HCT116 (cell line): ENCODE measurements around the gene BEGAIN. TPM values are rescaled to one million over a fixed set of nuclear protein-coding genes. Genes with fewer than 3 reads are reported as not detected.

ENCODE experiments used
- ATAC-seq: fragments of 200-7000 bp; cut with Tn5 transposase; 2 replicates; pipeline ENCODE4 v1.9.1; 2020; ENCODE audit warnings: mild to moderate bottlenecking, moderate library complexity
- BruUV-seq: library from RNA; stranded (reverse); fragments of 400-500 nt; replicated peaks from 2 replicates; lab custom pipeline; 2021; lab: Mats Ljungman, UMichigan
- CTCF ChIA-PET: fragments of 300-600 bp; sonication (Branson Sonifier 250); formaldehyde crosslinking; loops from one replicate; lab custom pipeline; 2021; ENCODE audit warnings: antibody characterized with exemption; lab: Charles Lee
- POLR2A ChIA-PET: fragments of 300-600, 350-600 bp; sonication (Branson Sonifier 250); formaldehyde crosslinking; loops from one replicate; lab custom pipeline; 2021; ENCODE audit warnings: antibody characterized with exemption; lab: Charles Lee
- RAD21 ChIA-PET, 2 experiments: fragments of 300-600 bp; sonication (Branson Sonifier 250); formaldehyde crosslinking; loops; one replicate each; lab custom pipeline; 2023; ENCODE audit warnings: low total read pairs in 2 of 2; ENCODE audit not compliant: uncharacterized antibody in 2 of 2, unreplicated experiment in 2 of 2, low non-redundant PET in 1 of 2; lab: Charles Lee
- DNase-seq: peaks from one replicate; pipeline ENCODE4 v3.0.0-alpha.2; 2010; ENCODE audit warnings: low read depth, low spot score
- H2AFZ ChIP-seq: fragments of 200-600 bp; shearing (Covaris generic), sonication (generic); 2 replicates; pipeline ENCODE4 v1.6.1; 2017; ENCODE audit warnings: low read depth, mixed run types, mixed read lengths, antibody characterized with exemption, low read length; ENCODE audit not compliant: poor library complexity, severe bottlenecking
- H3K27ac ChIP-seq: 2 replicates; pipeline ENCODE4 v1.5.1; 2012; ENCODE audit warnings: low read depth, low read length
- H3K27me3 ChIP-seq: fragments of 200-600 bp; sonication (generic); 2 replicates; pipeline ENCODE4 v1.6.1; 2016; ENCODE audit warnings: mixed run types, low read length, mixed read lengths; ENCODE audit not compliant: insufficient read depth
- H3K36me3 ChIP-seq, 2 experiments: fragments of 200-500 bp in 1 of 2; fragments of 200-600 bp in 1 of 2; sonication (Bioruptor generic) in 1 of 2; sonication (generic) in 1 of 2; 2 replicates each; pipeline versions ENCODE4 v1.5.1 to v1.6.1; 2014 to 2016; ENCODE audit warnings: low read length in 2 of 2, inconsistent platforms in 1 of 2, mixed read lengths in 1 of 2, mixed run types in 1 of 2; ENCODE audit not compliant: insufficient read depth in 2 of 2, control insufficient read depth in 1 of 2
- H3K4me1 ChIP-seq, 2 experiments: fragments of 200-600 bp in 1 of 2; sonication (generic) in 1 of 2; 2 replicates each; pipeline versions ENCODE4 v1.5.1 to v1.6.1; 2012 to 2017; ENCODE audit warnings: low read length in 2 of 2, inconsistent platforms in 1 of 2, mild to moderate bottlenecking in 1 of 2, mixed read lengths in 1 of 2, mixed run types in 1 of 2, moderate library complexity in 1 of 2; ENCODE audit not compliant: insufficient read depth in 2 of 2, control insufficient read depth in 1 of 2
- H3K4me2 ChIP-seq: fragments of 200-600 bp; sonication (generic); 2 replicates; pipeline ENCODE4 v1.6.1; 2017; ENCODE audit warnings: mixed run types, low read length, mixed read lengths
- H3K4me3 ChIP-seq, 2 experiments: fragments of 200-600 bp in 1 of 2; sonication (generic) in 1 of 2; replicated peaks in 1 of 2; 2 replicates each; pipeline ENCODE4 v1.5.1; 2011 to 2016; ENCODE audit warnings: low read length in 2 of 2, control low read depth in 1 of 2, low read depth in 1 of 2, mild to moderate bottlenecking in 1 of 2, mixed read lengths in 1 of 2, mixed run types in 1 of 2
- H3K79me2 ChIP-seq: fragments of 200-600 bp; sonication (generic); 2 replicates; pipeline ENCODE4 v1.6.1; 2017; ENCODE audit warnings: mild to moderate bottlenecking, mixed run types, low read length, moderate library complexity, mixed read lengths; ENCODE audit not compliant: insufficient read depth
- H3K9ac ChIP-seq: fragments of 200-600 bp; sonication (generic); 2 replicates; pipeline ENCODE4 v1.6.1; 2016; ENCODE audit warnings: low read length, mixed read lengths
- H3K9me2 ChIP-seq: fragments of 200-600 bp; sonication (generic), shearing (Covaris generic); 2 replicates; pipeline ENCODE4 v1.6.1; 2017; ENCODE audit warnings: mixed run types, mild to moderate bottlenecking, moderate library complexity; ENCODE audit not compliant: insufficient read depth
- H3K9me3 ChIP-seq, 2 experiments: fragments of 200-500 bp in 1 of 2; fragments of 200-600 bp in 1 of 2; sonication (Bioruptor generic) in 1 of 2; sonication (generic) in 1 of 2; 2 replicates each; pipeline ENCODE4 v1.6.1; 2014 to 2017; ENCODE audit warnings: low read length in 2 of 2, mixed read lengths in 2 of 2, inconsistent platforms in 1 of 2, low read depth in 1 of 2, mild to moderate bottlenecking in 1 of 2, mixed run types in 1 of 2, moderate library complexity in 1 of 2; ENCODE audit not compliant: control insufficient read depth in 1 of 2, insufficient read depth in 1 of 2
- H4K20me1 ChIP-seq: fragments of 200-600 bp; sonication (generic), shearing (Covaris generic); 2 replicates; pipeline ENCODE4 v1.6.1; 2017; ENCODE audit warnings: mixed run types, mild to moderate bottlenecking, moderate library complexity; ENCODE audit not compliant: insufficient read depth
- CBX3 ChIP-seq: IDR thresholded peaks from 2 replicates; pipeline ENCODE4 v1.6.1; 2012; ENCODE audit warnings: low read depth
- CEBPB ChIP-seq: IDR thresholded peaks from 2 replicates; pipeline ENCODE4 v1.6.1; 2012; ENCODE audit warnings: low read depth
- ELF1 ChIP-seq: IDR thresholded peaks from 2 replicates; pipeline ENCODE4 v1.6.1; 2012; ENCODE audit warnings: low read depth, borderline replicate concordance
- EZH2phosphoT487 ChIP-seq: fragments of 200-600 bp; IDR thresholded peaks from 2 replicates; pipeline ENCODE4 v1.6.1; 2018; ENCODE audit warnings: antibody characterized with exemption, borderline replicate concordance
- FOSL1 ChIP-seq: IDR thresholded peaks from 2 replicates; pipeline ENCODE4 v1.6.1; 2012; ENCODE audit warnings: low read depth
- JUND ChIP-seq: IDR thresholded peaks from 2 replicates; pipeline ENCODE4 v1.6.1; 2012
- POLR2AphosphoS5 ChIP-seq: IDR thresholded peaks from 2 replicates; pipeline ENCODE4 v1.6.1; 2011; ENCODE audit warnings: mild to moderate bottlenecking, low read depth, low read length, moderate library complexity
- RAD21 ChIP-seq: IDR thresholded peaks from 2 replicates; pipeline ENCODE4 v1.6.1; 2012; ENCODE audit warnings: low read depth, mild to moderate bottlenecking
- SRF ChIP-seq: IDR thresholded peaks from 2 replicates; pipeline ENCODE4 v1.6.1; 2012; ENCODE audit warnings: low read depth
- TCF7L2 ChIP-seq: IDR thresholded peaks from 2 replicates; pipeline ENCODE4 v1.7.0; 2011; ENCODE audit warnings: borderline replicate concordance, inconsistent platforms; ENCODE audit not compliant: insufficient read depth, insufficient read length; ENCODE audit errors: extremely low read depth
- YY1 ChIP-seq: IDR thresholded peaks from 2 replicates; pipeline ENCODE4 v1.6.1; 2011; ENCODE audit warnings: low read length, low read depth, moderate library complexity, mild to moderate bottlenecking; ENCODE audit not compliant: insufficient replicate concordance; ENCODE audit errors: extremely low read depth
- intact Hi-C: fragments of 100-400 bp; cut with micrococcal nuclease; formaldehyde crosslinking; loops from 2 replicates; pipeline ENCODE4 v1.10.0; 2022
- total RNA-seq: library from RNA; stranded (reverse); gene quantifications from one replicate; pipeline ENCODE4 v1.2.1, GENCODE V29; 2021; ENCODE audit not compliant: unreplicated experiment
- TF ChIP-seq, protein P1 (sequence below), 3 experiments: fragments of 200-600 bp in 1 of 3; sonication (generic) in 1 of 3; IDR thresholded peaks in 2 of 3; conservative IDR thresholded peaks in 1 of 3; 2 replicates each; pipeline ENCODE4 v1.5.1; 2012 to 2017; ENCODE audit warnings: low read depth in 2 of 3, low read length in 2 of 3, antibody characterized with exemption in 1 of 3, borderline replicate concordance in 1 of 3, control low read depth in 1 of 3, mild to moderate bottlenecking in 1 of 3, mixed read lengths in 1 of 3, mixed run types in 1 of 3, moderate library complexity in 1 of 3; ENCODE audit not compliant: insufficient read depth in 1 of 3
- TF ChIP-seq, protein P2 (sequence below): IDR thresholded peaks from 2 replicates; pipeline ENCODE4 v1.6.1; 2012; ENCODE audit warnings: low read depth
- TF ChIP-seq, protein P3 (sequence below): IDR thresholded peaks from 2 replicates; pipeline ENCODE4 v1.6.1; 2012
- TF ChIP-seq, protein P4 (sequence below): IDR thresholded peaks from 2 replicates; pipeline ENCODE4 v1.6.1; 2012

The BEGAIN gene
- total RNA-seq, 1 experiment from 2014 or later = 8.5 TPM

DNA sequence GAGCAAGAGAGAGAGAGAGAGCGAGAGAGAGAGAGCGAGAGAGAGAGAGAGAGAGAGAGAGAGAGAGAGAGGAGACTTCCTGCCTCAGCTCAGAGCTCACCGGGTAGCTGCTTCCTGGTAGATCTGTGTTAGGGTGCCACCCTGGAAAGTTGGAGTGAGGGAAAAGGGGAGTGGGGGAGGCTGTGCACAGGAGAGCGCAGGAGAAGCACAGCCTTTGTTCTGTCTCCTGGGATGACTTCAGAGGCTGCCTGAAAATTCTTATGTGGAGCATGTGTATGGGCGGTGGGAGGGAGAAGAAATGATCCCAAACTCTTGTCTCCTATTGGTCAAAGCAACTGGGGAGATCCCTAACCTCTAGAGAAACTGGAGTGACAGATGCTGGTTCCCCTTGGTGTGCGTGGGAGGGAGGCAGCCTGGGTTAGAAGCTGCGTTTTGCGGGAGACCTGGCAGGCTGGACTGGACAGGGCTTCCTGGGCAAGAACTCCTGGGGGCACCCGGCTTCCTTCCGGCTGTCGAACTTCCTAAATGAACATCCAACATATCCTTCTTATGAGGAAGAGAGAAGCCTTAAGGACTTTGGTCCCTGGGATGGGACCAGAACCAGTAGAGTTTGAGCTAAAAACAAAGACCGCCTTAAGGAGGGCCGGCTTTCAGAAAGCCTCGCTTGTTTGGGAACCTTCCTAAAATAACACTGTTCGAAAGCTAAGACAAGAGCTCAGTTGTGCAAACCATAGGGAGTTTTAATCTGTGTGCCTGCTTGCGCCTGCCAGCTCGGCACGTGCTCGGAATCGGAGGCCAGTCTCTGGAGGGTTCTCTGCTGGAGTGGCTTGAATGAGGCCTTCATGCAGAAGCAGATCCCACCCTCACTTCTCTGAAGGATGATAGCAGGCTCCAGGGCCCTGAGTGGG is 30.4 kb upstream of the BEGAIN start:
- H3K79me2 ChIP-seq = no peaks in the 10 kb centered on the region
- no peaks in the 10 kb centered on the region for H4K20me1 ChIP-seq
- H3K4me3 ChIP-seq = no peak overlapping the region
- no peak for TF ChIP-seq CBX3
- TF ChIP-seq JUND = no peak
- TF ChIP-seq, protein P1, sequence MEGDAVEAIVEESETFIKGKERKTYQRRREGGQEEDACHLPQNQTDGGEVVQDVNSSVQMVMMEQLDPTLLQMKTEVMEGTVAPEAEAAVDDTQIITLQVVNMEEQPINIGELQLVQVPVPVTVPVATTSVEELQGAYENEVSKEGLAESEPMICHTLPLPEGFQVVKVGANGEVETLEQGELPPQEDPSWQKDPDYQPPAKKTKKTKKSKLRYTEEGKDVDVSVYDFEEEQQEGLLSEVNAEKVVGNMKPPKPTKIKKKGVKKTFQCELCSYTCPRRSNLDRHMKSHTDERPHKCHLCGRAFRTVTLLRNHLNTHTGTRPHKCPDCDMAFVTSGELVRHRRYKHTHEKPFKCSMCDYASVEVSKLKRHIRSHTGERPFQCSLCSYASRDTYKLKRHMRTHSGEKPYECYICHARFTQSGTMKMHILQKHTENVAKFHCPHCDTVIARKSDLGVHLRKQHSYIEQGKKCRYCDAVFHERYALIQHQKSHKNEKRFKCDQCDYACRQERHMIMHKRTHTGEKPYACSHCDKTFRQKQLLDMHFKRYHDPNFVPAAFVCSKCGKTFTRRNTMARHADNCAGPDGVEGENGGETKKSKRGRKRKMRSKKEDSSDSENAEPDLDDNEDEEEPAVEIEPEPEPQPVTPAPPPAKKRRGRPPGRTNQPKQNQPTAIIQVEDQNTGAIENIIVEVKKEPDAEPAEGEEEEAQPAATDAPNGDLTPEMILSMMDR (IDR thresholded peaks at IDR 0.05 in 2 of 3, conservative IDR thresholded peaks at IDR 0.05 in 1 of 3; ENCODE audit: borderline replicate concordance in 1 of 3, insufficient read depth in 1 of 3, low read depth in 2 of 3, low read length in 2 of 3) = no peak
- TF ChIP-seq, protein P2, sequence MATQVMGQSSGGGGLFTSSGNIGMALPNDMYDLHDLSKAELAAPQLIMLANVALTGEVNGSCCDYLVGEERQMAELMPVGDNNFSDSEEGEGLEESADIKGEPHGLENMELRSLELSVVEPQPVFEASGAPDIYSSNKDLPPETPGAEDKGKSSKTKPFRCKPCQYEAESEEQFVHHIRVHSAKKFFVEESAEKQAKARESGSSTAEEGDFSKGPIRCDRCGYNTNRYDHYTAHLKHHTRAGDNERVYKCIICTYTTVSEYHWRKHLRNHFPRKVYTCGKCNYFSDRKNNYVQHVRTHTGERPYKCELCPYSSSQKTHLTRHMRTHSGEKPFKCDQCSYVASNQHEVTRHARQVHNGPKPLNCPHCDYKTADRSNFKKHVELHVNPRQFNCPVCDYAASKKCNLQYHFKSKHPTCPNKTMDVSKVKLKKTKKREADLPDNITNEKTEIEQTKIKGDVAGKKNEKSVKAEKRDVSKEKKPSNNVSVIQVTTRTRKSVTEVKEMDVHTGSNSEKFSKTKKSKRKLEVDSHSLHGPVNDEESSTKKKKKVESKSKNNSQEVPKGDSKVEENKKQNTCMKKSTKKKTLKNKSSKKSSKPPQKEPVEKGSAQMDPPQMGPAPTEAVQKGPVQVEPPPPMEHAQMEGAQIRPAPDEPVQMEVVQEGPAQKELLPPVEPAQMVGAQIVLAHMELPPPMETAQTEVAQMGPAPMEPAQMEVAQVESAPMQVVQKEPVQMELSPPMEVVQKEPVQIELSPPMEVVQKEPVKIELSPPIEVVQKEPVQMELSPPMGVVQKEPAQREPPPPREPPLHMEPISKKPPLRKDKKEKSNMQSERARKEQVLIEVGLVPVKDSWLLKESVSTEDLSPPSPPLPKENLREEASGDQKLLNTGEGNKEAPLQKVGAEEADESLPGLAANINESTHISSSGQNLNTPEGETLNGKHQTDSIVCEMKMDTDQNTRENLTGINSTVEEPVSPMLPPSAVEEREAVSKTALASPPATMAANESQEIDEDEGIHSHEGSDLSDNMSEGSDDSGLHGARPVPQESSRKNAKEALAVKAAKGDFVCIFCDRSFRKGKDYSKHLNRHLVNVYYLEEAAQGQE = no peak
- TF ChIP-seq TCF7L2 = no peak
- no peak for TF ChIP-seq SRF
- TF ChIP-seq EZH2phosphoT487 = no peak
- no peak for TF ChIP-seq CEBPB
- no peak for TF ChIP-seq POLR2AphosphoS5
- TF ChIP-seq ELF1 = no peak
- no peak for TF ChIP-seq YY1
- no peak for TF ChIP-seq FOSL1
- TF ChIP-seq, protein P3, sequence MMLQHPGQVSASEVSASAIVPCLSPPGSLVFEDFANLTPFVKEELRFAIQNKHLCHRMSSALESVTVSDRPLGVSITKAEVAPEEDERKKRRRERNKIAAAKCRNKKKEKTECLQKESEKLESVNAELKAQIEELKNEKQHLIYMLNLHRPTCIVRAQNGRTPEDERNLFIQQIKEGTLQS = no peak
- TF ChIP-seq, protein P4, sequence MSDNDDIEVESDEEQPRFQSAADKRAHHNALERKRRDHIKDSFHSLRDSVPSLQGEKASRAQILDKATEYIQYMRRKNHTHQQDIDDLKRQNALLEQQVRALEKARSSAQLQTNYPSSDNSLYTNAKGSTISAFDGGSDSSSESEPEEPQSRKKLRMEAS = no peak
- no peak for TF ChIP-seq RAD21
- DNase-seq = no peak
- no peaks in the 10 kb centered on the region for H3K27me3 ChIP-seq
- no peak overlapping the region for H2AFZ ChIP-seq
- no peak overlapping the region for H3K27ac ChIP-seq
- H3K9me3 ChIP-seq = no peaks in the 10 kb centered on the region
- no peak overlapping the region for H3K9ac ChIP-seq
- CTCF ChIA-PET = no interaction called here
- no peak for ATAC-seq
- RAD21 ChIA-PET = no interaction called here
- intact Hi-C loops = no loop called here
- no peaks in the 10 kb centered on the region for H3K9me2 ChIP-seq
- BruUV-seq = no TSS peak
- peaks cover 0 to 5% of the 10 kb centered on the region in 2 experiments; a peak in 1 of 4 replicates for H3K4me1 ChIP-seq
- no peaks in the 10 kb centered on the region for H3K36me3 ChIP-seq
- POLR2A ChIA-PET = no interaction called here
- no peak overlapping the region for H3K4me2 ChIP-seq
